ENCODE measurements around the gene EIF2S2.

Gene EIF2S2

GRCh38 chr20:34062570-34063482 lies 49.2 kb downstream of the EIF2S2 start:
- no peak for DNase-seq

- DNase-seq: no peak
These were observed 50.3 kb downstream of the EIF2S2 start for GRCh38 chr20:34061695-34062094.

GRCh38 chr20:34060970-34061369 lies 51.1 kb downstream of the EIF2S2 start:
- DNase-seq: no peak

- DNase-seq: no peak
These were observed 53.2 kb downstream of the EIF2S2 start for GRCh38 chr20:34058831-34059230.

GRCh38 chr20:34055290-34055689 lies 56.8 kb downstream of the EIF2S2 start:
- DNase-seq: no peak

GRCh38 chr20:34052414-34052813 lies 59.6 kb downstream of the EIF2S2 start:
- DNase-seq: no peak

GRCh38 chr20:34049897-34050695 lies 61.9 kb downstream of the EIF2S2 start:
- DNase-seq: no peak

- DNase-seq: no peak
These were observed 62.7 kb downstream of the EIF2S2 start for GRCh38 chr20:34049389-34049788.

- DNase-seq: no peak
These were observed 64.1 kb downstream of the EIF2S2 start for GRCh38 chr20:34047917-34048316.

GRCh38 chr20:34047010-34047687 lies 64.9 kb downstream of the EIF2S2 start:
- no peak for DNase-seq

GRCh38 chr20:34045930-34046725 lies 65.9 kb downstream of the EIF2S2 start:
- no peak for DNase-seq

GRCh38 chr20:34045294-34045693 lies 66.7 kb downstream of the EIF2S2 start:
- DNase-seq: peak; percentile 29 to 45

GRCh38 chr20:34043025-34043424 lies 69.0 kb downstream of the EIF2S2 start:
- DNase-seq: no peak

- no peak for DNase-seq
These were observed 69.8 kb downstream of the EIF2S2 start for GRCh38 chr20:34042262-34042661.

- DNase-seq: no peak
These were observed 70.8 kb downstream of the EIF2S2 start for GRCh38 chr20:34041226-34041625.

GRCh38 chr20:34040300-34040995 lies 71.6 kb downstream of the EIF2S2 start:
- DNase-seq: no peak

All from inflammatory macrophage (primary cell).